GM18858 (cell line): Measurements from ENCODE around the gene GPC1.

Experiments
- ATAC-seq: cut with Tn5 transposase; IDR thresholded peaks from one replicate; pipeline ENCODE4 v1.9.1; 2021; ENCODE audit not compliant: unreplicated experiment

The GPC1 gene

DNA sequence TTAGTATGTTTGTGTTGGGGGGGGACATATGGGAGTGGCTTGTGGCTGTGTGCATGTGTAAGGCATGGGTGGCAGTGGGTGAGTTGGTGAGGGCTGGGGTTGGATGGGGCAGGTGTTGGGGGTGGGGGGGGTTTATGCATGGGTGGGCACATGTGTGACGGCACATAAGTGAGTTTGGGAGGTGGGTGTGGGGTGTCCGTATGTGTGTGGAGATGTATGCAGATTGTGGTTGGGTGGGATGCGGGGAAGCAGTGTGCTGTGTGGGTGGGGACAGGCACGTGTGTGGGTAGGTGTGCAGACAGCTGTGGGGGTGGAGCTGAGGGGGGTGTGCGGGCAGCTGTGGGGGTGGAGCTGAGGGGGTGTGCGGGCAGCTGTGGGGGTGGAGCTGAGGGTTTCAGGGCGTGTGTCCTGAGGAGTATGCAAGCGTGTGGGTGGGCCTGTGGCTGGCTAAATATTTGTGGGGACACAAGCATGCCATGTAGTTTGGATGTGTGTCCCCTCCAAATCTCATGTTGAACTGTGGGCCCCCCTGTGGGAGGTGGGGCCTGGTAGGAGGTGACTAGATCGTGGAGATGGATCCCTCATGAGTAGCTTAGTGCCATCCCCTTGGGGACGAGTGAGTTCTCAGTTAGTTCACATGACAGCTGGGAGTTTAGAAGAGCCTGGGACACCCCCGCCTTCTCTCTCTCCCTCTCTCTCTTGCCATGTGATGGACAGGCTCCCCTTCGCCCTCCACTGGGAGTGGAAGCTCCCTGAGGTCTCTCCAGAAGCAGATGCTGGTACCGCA, 62.9 kb downstream of the GPC1 start:
- ATAC-seq = no peak

- ATAC-seq = no peak
Observed at GRCh38 chr2:240498958-240499260, 63.4 kb downstream of the GPC1 start.

GRCh38 chr2:240499309-240500301, 64.1 kb downstream of the GPC1 start:
- ATAC-seq = no peak

- no peak for ATAC-seq
Observed at GRCh38 chr2:240500561-240501423, 65.3 kb downstream of the GPC1 start.

GRCh38 chr2:240501531-240501991, 66.1 kb downstream of the GPC1 start:
- ATAC-seq = no peak

GRCh38 chr2:240502059-240502429, 66.6 kb downstream of the GPC1 start:
- no peak for ATAC-seq

DNA sequence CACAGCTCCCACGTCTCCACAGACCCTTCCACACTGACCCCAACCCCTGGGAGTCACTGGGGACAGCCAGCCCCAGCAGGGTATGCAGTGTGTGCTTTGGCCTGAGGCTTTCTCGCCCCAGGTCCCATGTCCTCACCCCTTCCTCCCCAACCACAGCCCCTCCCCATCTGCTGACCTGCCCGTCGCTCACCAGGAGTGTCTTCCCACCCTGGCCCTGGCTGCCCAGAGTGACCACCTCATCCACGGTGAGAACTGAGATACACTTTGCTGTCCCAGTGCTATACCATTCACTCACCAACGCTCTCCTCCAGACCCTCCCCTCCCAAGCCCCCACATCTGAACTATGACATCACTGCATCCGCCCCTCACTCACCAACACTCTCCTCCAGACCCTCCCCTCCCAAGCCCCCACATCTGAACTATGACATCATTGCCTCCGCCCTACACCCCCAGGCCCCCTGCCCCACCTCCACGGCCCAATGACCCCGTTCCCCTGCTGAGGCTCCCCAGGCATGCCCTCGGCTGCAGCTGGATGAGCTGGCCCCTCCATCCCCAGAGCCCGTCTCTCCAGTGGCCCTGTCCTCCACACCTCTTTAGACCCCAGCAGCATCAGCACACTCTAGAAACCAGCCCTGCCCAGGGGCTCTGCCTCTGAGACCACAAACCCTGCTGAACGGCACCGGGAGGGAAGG, 67.1 kb downstream of the GPC1 start:
- no peak for ATAC-seq

GRCh38 chr2:240503375-240503774, 67.9 kb downstream of the GPC1 start:
- ATAC-seq = no peak

- no peak for ATAC-seq
Observed at GRCh38 chr2:240503848-240504247, 68.4 kb downstream of the GPC1 start.

- no peak for ATAC-seq
Observed at GRCh38 chr2:240505910-240506309, 70.4 kb downstream of the GPC1 start.

- ATAC-seq = no peak
Observed at GRCh38 chr2:240506406-240507059, 71.1 kb downstream of the GPC1 start.

GRCh38 chr2:240507060-240507777, 71.8 kb downstream of the GPC1 start:
- ATAC-seq = no peak

- ATAC-seq = no peak
Observed at GRCh38 chr2:240507778-240508251, 72.4 kb downstream of the GPC1 start.

GRCh38 chr2:240508832-240509545, 73.5 kb downstream of the GPC1 start:
- ATAC-seq = no peak

GRCh38 chr2:240509667-240510512, 74.4 kb downstream of the GPC1 start:
- no peak for ATAC-seq

DNA sequence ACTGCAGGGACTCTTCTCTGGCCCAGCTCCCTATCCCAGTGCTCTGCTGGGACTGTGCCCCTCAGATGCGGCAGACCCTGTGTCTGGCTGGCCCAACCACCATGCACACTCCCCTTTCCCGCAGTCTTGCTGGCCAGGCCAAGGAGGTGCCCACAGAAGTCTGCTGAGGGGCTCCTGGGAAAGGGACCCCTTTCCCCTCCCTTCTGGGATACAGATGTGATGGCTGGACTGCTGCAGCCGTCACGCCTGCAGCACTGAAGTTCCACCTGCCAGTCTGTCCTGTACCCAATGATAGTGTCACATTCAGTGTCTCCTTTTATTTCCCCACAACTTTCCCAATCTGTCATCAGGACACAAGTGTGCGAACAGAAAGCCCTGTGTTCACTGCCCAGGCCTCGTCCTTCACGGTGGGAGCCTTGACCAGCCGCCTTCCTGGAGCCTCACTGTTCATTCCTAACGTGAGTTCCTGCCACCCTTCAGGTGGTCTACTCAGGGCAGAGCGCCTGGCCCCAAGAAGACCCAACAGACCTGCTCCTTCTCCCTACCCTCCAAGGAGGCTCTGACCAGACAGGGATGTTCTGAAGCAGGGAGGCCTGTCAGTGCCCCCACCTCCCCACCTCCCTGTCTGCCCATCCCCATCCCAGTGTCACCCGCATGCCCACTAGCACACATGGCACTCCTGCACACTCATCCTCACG, 75.2 kb downstream of the GPC1 start:
- ATAC-seq = no peak
